IMR-90 (cell line): ENCODE results near the gene COL4A2. TPM values are rescaled to one million over a fixed set of nuclear protein-coding genes. Genes with fewer than 3 reads are reported as not detected.

Experiments
- ATAC-seq: fragments of 200-7000 bp; cut with Tn5 transposase; 2 replicates; pipeline ENCODE4 v1.9.1; 2020; ENCODE audit warnings: low read depth, mild to moderate bottlenecking, moderate library complexity
- BruUV-seq: library from RNA; stranded (reverse); fragments of 400-500 nt; replicated peaks from 2 replicates; lab custom pipeline; 2021; lab: Mats Ljungman, UMichigan
- CTCF ChIA-PET: fragments of 300-600 bp; formaldehyde crosslinking; extraction: SDS; loops from one replicate; lab custom pipeline; 2021; ENCODE audit warnings: antibody characterized with exemption; lab: Yijun Ruan, JAX
- POLR2A ChIA-PET: fragments of 300-600 bp; sonication (Branson Sonifier 250); formaldehyde crosslinking; loops from one replicate; lab custom pipeline; 2022; ENCODE audit warnings: antibody characterized with exemption; ENCODE audit not compliant: unreplicated experiment; lab: Charles Lee
- DNase-seq: peaks from one replicate; pipeline ENCODE4 v3.0.0; 2013
- H2AFZ ChIP-seq: replicated peaks from 2 replicates; pipeline ENCODE3; 2013; ENCODE audit warnings: low read length, mild to moderate bottlenecking; ENCODE audit not compliant: poor library complexity
- H2AK5ac ChIP-seq: 2 replicates; pipeline ENCODE4 v1.6.1; 2013; ENCODE audit warnings: low read depth, low read length, inconsistent platforms
- H2AK9ac ChIP-seq: replicated peaks from 2 replicates; pipeline ENCODE3; 2013; ENCODE audit warnings: mild to moderate bottlenecking, low read depth, low read length, moderate library complexity; ENCODE audit not compliant: poor library complexity
- H2BK120ac ChIP-seq: 2 replicates; pipeline ENCODE4 v1.6.1; 2013; ENCODE audit warnings: low read depth, low read length, inconsistent platforms
- H2BK15ac ChIP-seq: 3 replicates; pipeline ENCODE4 v1.6.1; 2013; ENCODE audit warnings: low read depth, low read length, inconsistent platforms
- H2BK20ac ChIP-seq: 2 replicates; pipeline ENCODE4 v1.6.1; 2013; ENCODE audit warnings: low read depth, mild to moderate bottlenecking, inconsistent platforms, low read length, moderate library complexity
- H2BK5ac ChIP-seq: 2 replicates; pipeline ENCODE4 v1.6.1; 2013; ENCODE audit warnings: mild to moderate bottlenecking, low read depth, low read length, inconsistent platforms; ENCODE audit not compliant: poor library complexity, severe bottlenecking
- H3K14ac ChIP-seq: replicated peaks from 2 replicates; pipeline ENCODE4 v1.6.1; 2013; ENCODE audit warnings: low read depth, low read length, inconsistent platforms
- H3K18ac ChIP-seq: 2 replicates; pipeline ENCODE4 v1.6.1; 2013; ENCODE audit warnings: low read depth, low read length, control low read depth
- H3K23ac ChIP-seq: 2 replicates; pipeline ENCODE4 v1.6.1; 2013; ENCODE audit warnings: low read depth, low read length, inconsistent platforms
- H3K27ac ChIP-seq: 2 replicates; pipeline ENCODE4 v1.5.1; 2013; ENCODE audit warnings: mild to moderate bottlenecking, control low read depth, low read length; ENCODE audit not compliant: insufficient read depth
- H3K27me3 ChIP-seq: 2 replicates; pipeline ENCODE4 v1.6.1; 2013; ENCODE audit warnings: low read length; ENCODE audit not compliant: control insufficient read depth, insufficient read depth
- H3K36me3 ChIP-seq: 2 replicates; pipeline ENCODE4 v1.6.1; 2013; ENCODE audit warnings: low read length, mixed read lengths; ENCODE audit not compliant: control insufficient read depth, insufficient read depth
- H3K4ac ChIP-seq: 2 replicates; pipeline ENCODE4 v1.6.1; 2013; ENCODE audit warnings: low read depth, low read length, inconsistent platforms
- H3K4me1 ChIP-seq: 2 replicates; pipeline ENCODE4 v1.6.1; 2013; ENCODE audit warnings: low read length, mixed read lengths; ENCODE audit not compliant: control insufficient read depth, insufficient read depth
- H3K4me2 ChIP-seq: 2 replicates; pipeline ENCODE4 v1.6.1; 2013; ENCODE audit warnings: low read depth, mild to moderate bottlenecking, control low read depth, low read length, moderate library complexity
- H3K4me3 ChIP-seq: 2 replicates; pipeline ENCODE4 v1.5.1; 2013; ENCODE audit warnings: low read depth, mild to moderate bottlenecking, control low read depth, low read length, moderate library complexity; ENCODE audit not compliant: insufficient read depth
- H3K56ac ChIP-seq: 2 replicates; pipeline ENCODE4 v1.6.1; 2013; ENCODE audit warnings: low read length, inconsistent platforms; ENCODE audit not compliant: insufficient read depth; ENCODE audit errors: extremely low read depth
- H3K79me1 ChIP-seq, 2 experiments: 2 replicates each; pipeline ENCODE4 v1.6.1; 2013; ENCODE audit warnings: low read length in 2 of 2, inconsistent platforms in 1 of 2, low read depth in 1 of 2
- H3K9ac ChIP-seq: 2 replicates; pipeline ENCODE4 v1.6.1; 2013; ENCODE audit warnings: low read depth, low read length, control low read depth
- H3K9me1 ChIP-seq: 2 replicates; pipeline ENCODE4 v1.6.1; 2013; ENCODE audit warnings: low read length, inconsistent platforms; ENCODE audit not compliant: insufficient read depth
- H3K9me3 ChIP-seq: 2 replicates; pipeline ENCODE4 v1.6.1; 2013; ENCODE audit warnings: low read length; ENCODE audit not compliant: control insufficient read depth, insufficient read depth
- H4K20me1 ChIP-seq: 2 replicates; pipeline ENCODE4 v1.6.1; 2013; ENCODE audit warnings: low read length, inconsistent platforms; ENCODE audit not compliant: insufficient read depth
- H4K5ac ChIP-seq: 2 replicates; pipeline ENCODE4 v1.6.1; 2013; ENCODE audit warnings: mild to moderate bottlenecking, low read depth, low read length, control low read depth
- H4K8ac ChIP-seq, 2 experiments: 2 replicates each; pipeline ENCODE4 v1.6.1; 2013; ENCODE audit warnings: low read depth in 2 of 2, low read length in 2 of 2, control low read depth in 1 of 2, inconsistent platforms in 1 of 2
- H4K91ac ChIP-seq: 2 replicates; pipeline ENCODE4 v1.6.1; 2013; ENCODE audit warnings: low read depth, low read length, inconsistent platforms; ENCODE audit not compliant: insufficient read depth
- CEBPB ChIP-seq: IDR thresholded peaks from 2 replicates; pipeline ENCODE4 v1.6.1; 2012; ENCODE audit warnings: low read depth, low read length, improper control_type of control experiment
- FOS ChIP-seq: fragments of 150-350 bp; IDR thresholded peaks from 2 replicates; pipeline ENCODE4 v1.6.1; 2016; ENCODE audit warnings: low read depth, low read length
- MAFK ChIP-seq: IDR thresholded peaks from 2 replicates; pipeline ENCODE4 v1.6.1; 2012; ENCODE audit warnings: low read depth, low read length, improper control_type of control experiment
- NFE2L2 ChIP-seq: fragments of 150-350 bp; IDR thresholded peaks from 2 replicates; pipeline ENCODE4 v1.6.1; 2016; ENCODE audit warnings: low read depth, mild to moderate bottlenecking, low read length
- POLR2A ChIP-seq: IDR thresholded peaks from 2 replicates; pipeline ENCODE4 v1.6.1; 2012; ENCODE audit warnings: mild to moderate bottlenecking, low read depth, low read length
- RCOR1 ChIP-seq: IDR thresholded peaks from 2 replicates; pipeline ENCODE4 v1.6.1; 2012; ENCODE audit warnings: mild to moderate bottlenecking, low read length, improper control_type of control experiment; ENCODE audit not compliant: insufficient replicate concordance
- SMC3 ChIP-seq: fragments of 150-350 bp; IDR thresholded peaks from 2 replicates; pipeline ENCODE4 v1.6.1; 2016; ENCODE audit warnings: low read depth, mild to moderate bottlenecking, antibody characterized with exemption, low read length, moderate library complexity
- WGBS, 2 experiments: methylation state at CpG; one replicate each; pipeline versions ENCODE4 v1.1.5 to v1.1.7; 2013; ENCODE audit warnings: missing lambda C conversion rate in 2 of 2; ENCODE audit not compliant: insufficient read length in 1 of 2; ENCODE audit errors: extremely low coverage in 2 of 2; 5-methylcytosine and 5-hydroxymethylcytosine counted together
- dilution Hi-C: fragments of 300-500 bp; cut with HindIII; formaldehyde crosslinking; loops from one replicate; pipeline ENCODE4 v1.14.3; 2018; ENCODE audit warnings: low sequenced_read_pairs; ENCODE audit not compliant: unreplicated experiment
- in situ Hi-C: fragments of 300-500 bp; cut with MboI; formaldehyde crosslinking; loops from 3 replicates; pipeline ENCODE4 v1.14.3; 2019; ENCODE audit warnings: low sequenced_read_pairs, inconsistent platforms, mixed read lengths
- intact Hi-C: fragments of 100-400 bp; cut with micrococcal nuclease; formaldehyde crosslinking; loops from 2 replicates; pipeline ENCODE4 v1.10.0; 2022
- polyA plus RNA-seq, 3 experiments: library from polyadenylated mRNA; depleted of rRNA; stranded (reverse); fragments of >200 nt; gene quantifications; 2 replicates each; pipeline ENCODE4 v1.2.3, GENCODE V29; 2012; ENCODE audit warnings: low replicate concordance in 1 of 3
- total RNA-seq: library from RNA; depleted of rRNA; stranded (reverse); fragments of >200 nt; gene quantifications from 2 replicates; pipeline ENCODE4 v1.2.3, GENCODE V29; 2012

The COL4A2 gene
- total and polyA plus RNA-seq, 2 of the 4 experiments (the other 2 are of a cell fraction), result 90.7 to 457 TPM

- Histone ChIP-seq H4K91ac (no peak overlapping the region), H3K9me1 (peaks cover 3% of the 10 kb centered on the region; the same call in 1 of the 2 replicates), H3K23ac (no peak overlapping the region), H3K14ac (no peak overlapping the region), H3K79me1 (no peaks in the 10 kb centered on the region; a peak in 1 of 4 replicates), H3K4me2 (no peak overlapping the region), H3K4me1 (peaks cover 9% of the 10 kb centered on the region), H3K4ac (no peak overlapping the region), H3K4me3 (no peak overlapping the region), H2BK15ac (no peak overlapping the region), H3K27me3 (no peaks in the 10 kb centered on the region), H4K5ac (no peak overlapping the region), H4K8ac (no peak overlapping the region), H3K9me3 (peaks cover 2% of the 10 kb centered on the region; the same call in 1 of the 2 replicates), H2AK5ac (no peak overlapping the region), H3K36me3 (no peaks in the 10 kb centered on the region), H4K20me1 (no peaks in the 10 kb centered on the region; the same call in 1 of the 2 replicates), H3K56ac (no peak overlapping the region), H2AFZ (no peak overlapping the region), H2BK20ac (no peak overlapping the region), H3K9ac (no peak overlapping the region), H2BK120ac (no peak overlapping the region), H2AK9ac (no peak overlapping the region), H3K27ac (no peak overlapping the region), H3K18ac (no peak overlapping the region), H2BK5ac (no peak overlapping the region)
- ChIA-PET POLR2A (no interaction called here), CTCF (no interaction called here)
- no peak for ATAC-seq
- TF ChIP-seq POLR2A, result no peak
- TF ChIP-seq FOS, result no peak
- no peak for TF ChIP-seq SMC3
- no peak for TF ChIP-seq RCOR1
- no peak for TF ChIP-seq MAFK
- no peak for TF ChIP-seq CEBPB
- TF ChIP-seq NFE2L2, result no peak
- no TSS peak for BruUV-seq
- WGBS, 2 experiments, result 80% methylated on average over 1 of the region's 5 CpGs; no CpG with 5 or more reads in 1 of the 2 experiments
- in situ Hi-C loops, result no loop called here
- DNase-seq, result no peak
- dilution Hi-C loops, result no loop called here
- intact Hi-C loops, result no loop called here
These were observed 232.8 kb downstream of the COL4A2 start for GRCh38 chr13:110539894-110540293.
